Sigmoid colon (tissue), 7 donors: ENCODE measurements around the gene CKAP5. TPM values are rescaled to one million over a fixed set of nuclear protein-coding genes. Genes with fewer than 3 reads are reported as not detected.

Source experiments
- DNase-seq: peaks from one replicate; pipeline ENCODE4 v3.0.0-alpha.2; 2019
- H3K27ac ChIP-seq, 4 donors: fragments of 200-600 bp; sonication (generic); one replicate each; pipeline ENCODE4 v1.5.1; 2016 to 2019; ENCODE audit warnings: mild to moderate bottlenecking in 1 of 4
- H3K27me3 ChIP-seq, 3 donors: fragments of 200-600 bp; sonication (generic); one replicate each; pipeline ENCODE4 v1.5.1; 2019; ENCODE audit warnings: mild to moderate bottlenecking in 1 of 3
- H3K36me3 ChIP-seq, 4 donors: fragments of 200-600 bp; sonication (generic); one replicate each; pipeline ENCODE4 v1.5.1; 2016 to 2019
- H3K4me1 ChIP-seq, 4 donors: fragments of 200-600 bp; sonication (generic); one replicate each; pipeline ENCODE4 v1.5.1; 2017 to 2019
- H3K4me3 ChIP-seq, 4 donors: fragments of 200-600 bp; sonication (generic); one replicate each; pipeline ENCODE4 v1.5.1; 2017 to 2019; ENCODE audit warnings: mild to moderate bottlenecking in 2 of 4, moderate library complexity in 1 of 4
- H3K9me3 ChIP-seq, 4 donors: fragments of 200-600 bp in 3 of 4; sonication (generic) in 3 of 4; one replicate each; pipeline versions ENCODE4 v1.5.1 to v1.6.1; 2013 to 2019
- CTCF ChIP-seq, 4 experiments: fragments of 450-650 bp in 3 of 4; fragments of 200-600 bp in 1 of 4; IDR thresholded peaks; one replicate each; pipeline ENCODE4 v1.5.1; 2016 to 2019; ENCODE audit warnings: antibody characterized with exemption in 4 of 4, mild to moderate bottlenecking in 3 of 4, moderate library complexity in 2 of 4
- EP300 ChIP-seq, 4 donors: sonication (generic); formaldehyde crosslinking; IDR thresholded peaks; one replicate each; pipeline ENCODE4 v1.6.1; 2017; ENCODE audit warnings: antibody characterized with exemption in 4 of 4
- POLR2A ChIP-seq, 2 donors: fragments of 450-650 bp; IDR thresholded peaks; one replicate each; pipeline ENCODE4 v1.6.1; 2016; ENCODE audit warnings: antibody characterized with exemption in 2 of 2, mild to moderate bottlenecking in 2 of 2, moderate library complexity in 2 of 2
- POLR2AphosphoS5 ChIP-seq, 4 donors: sonication (generic); formaldehyde crosslinking; IDR thresholded peaks; one replicate each; pipeline ENCODE4 v1.6.1; 2017; ENCODE audit warnings: antibody characterized with exemption in 4 of 4
- WGBS, 2 donors: extraction: QIAGEN DNeasy Blood & Tissue Kit; methylation state at CpG; one replicate each; pipeline ENCODE4 v1.1.7; 2013; 5-methylcytosine and 5-hydroxymethylcytosine counted together
- intact Hi-C: fragments of 100-400 bp; cut with DNase I; formaldehyde crosslinking; loops from one replicate; pipeline ENCODE4 v1.15.1; 2023
- polyA plus RNA-seq, 3 donors: library from polyadenylated mRNA; stranded (reverse); fragments of 200-250 nt; gene quantifications; one replicate each; pipeline ENCODE4 v1.2.3, GENCODE V29; 2013
- total RNA-seq, 4 donors: library from RNA; depleted of rRNA; stranded (reverse); fragments of >200 nt; gene quantifications; one replicate each; pipeline ENCODE4 v1.1.0, GENCODE V29; 2016
- donor health status: healthy with polysubstance abuse.
- donor health status: Bipolar disorder and iron deficiency.
- donor health status: healthy.

The CKAP5 gene
- total and polyA plus RNA-seq, 7 donors, result 6.6 to 38.8 (median 27.3) TPM

- Histone ChIP-seq H3K27ac (no peak overlapping the region), H3K36me3 (no peaks in the 10 kb centered on the region), H3K4me1 (peaks cover 0 to 8% (median 0%) of the 10 kb centered on the region in 4 donors), H3K4me3 (no peak overlapping the region), H3K9me3 (no peaks in the 10 kb centered on the region), H3K27me3 (no peaks in the 10 kb centered on the region)
- intact Hi-C loops, result no loop called here
- no peak for DNase-seq
- TF ChIP-seq POLR2A (IDR thresholded peaks at IDR 0.05), result no peak
- no peak for TF ChIP-seq CTCF (IDR thresholded peaks at IDR 0.05)
- TF ChIP-seq EP300 (IDR thresholded peaks at IDR 0.05), result no peak
- TF ChIP-seq POLR2AphosphoS5 (IDR thresholded peaks at IDR 0.05), result no peak
Measured at GRCh38 chr11:46837860-46838259, 8.2 kb downstream of the CKAP5 start.

GRCh38 chr11:46836870-46837269 lies 9.2 kb downstream of the CKAP5 start:
- TF ChIP-seq POLR2AphosphoS5 (IDR thresholded peaks at IDR 0.05) (no peak), POLR2A (IDR thresholded peaks at IDR 0.05) (no peak), EP300 (IDR thresholded peaks at IDR 0.05) (no peak), CTCF (IDR thresholded peaks at IDR 0.05) (no peak)
- intact Hi-C loops, result no loop called here

GRCh38 chr11:46836431-46836830 lies 9.6 kb downstream of the CKAP5 start:
- H3K9me3 ChIP-seq, result no peaks in the 10 kb centered on the region
- 92 to 100% methylated on average over 1 of the region's 1 CpG for WGBS, 2 donors
- H3K36me3 ChIP-seq, result no peaks in the 10 kb centered on the region
- intact Hi-C loops, result no loop called here
- no peak for DNase-seq
- H3K27ac ChIP-seq, result no peak overlapping the region
- no peaks in the 10 kb centered on the region for H3K27me3 ChIP-seq
- H3K4me3 ChIP-seq, result no peak overlapping the region
- peaks cover 0 to 8% (median 0%) of the 10 kb centered on the region in 4 donors for H3K4me1 ChIP-seq
- no peak for TF ChIP-seq POLR2AphosphoS5 (IDR thresholded peaks at IDR 0.05)
- no peak for TF ChIP-seq EP300 (IDR thresholded peaks at IDR 0.05)
- no peak for TF ChIP-seq POLR2A (IDR thresholded peaks at IDR 0.05)
- TF ChIP-seq CTCF (IDR thresholded peaks at IDR 0.05), result no peak

More at GRCh38 chr11:46836870-46837269, 9.2 kb downstream of the CKAP5 start:
- H3K4me3 ChIP-seq, result no peak overlapping the region
- no peak for DNase-seq
- no peak overlapping the region for H3K27ac ChIP-seq
- no peaks in the 10 kb centered on the region for H3K36me3 ChIP-seq
- no peaks in the 10 kb centered on the region for H3K9me3 ChIP-seq
- H3K27me3 ChIP-seq, result no peaks in the 10 kb centered on the region
- H3K4me1 ChIP-seq, result peaks cover 0 to 8% (median 0%) of the 10 kb centered on the region in 4 donors

- WGBS, 2 donors, result 72 to 82% methylated on average over 3 of the region's 3 CpGs
- Histone ChIP-seq H3K27me3 (no peaks in the 10 kb centered on the region), H3K4me1 (peaks cover 0 to 8% (median 0%) of the 10 kb centered on the region in 4 donors), H3K9me3 (no peaks in the 10 kb centered on the region), H3K4me3 (no peak overlapping the region), H3K36me3 (no peaks in the 10 kb centered on the region), H3K27ac (no peak overlapping the region)
- intact Hi-C loops, result no loop called here
- no peak for DNase-seq
- no peak for TF ChIP-seq CTCF (IDR thresholded peaks at IDR 0.05)
- no peak for TF ChIP-seq EP300 (IDR thresholded peaks at IDR 0.05)
- TF ChIP-seq POLR2A (IDR thresholded peaks at IDR 0.05), result no peak
- TF ChIP-seq POLR2AphosphoS5 (IDR thresholded peaks at IDR 0.05), result no peak
Measured at GRCh38 chr11:46835897-46836296, 10.2 kb downstream of the CKAP5 start.

GRCh38 chr11:46834821-46835220 lies 11.3 kb downstream of the CKAP5 start:
- DNase-seq, result no peak
- Histone ChIP-seq H3K36me3 (no peaks in the 10 kb centered on the region), H3K9me3 (no peaks in the 10 kb centered on the region), H3K27me3 (no peaks in the 10 kb centered on the region), H3K4me1 (peaks cover 0 to 8% (median 0%) of the 10 kb centered on the region in 4 donors), H3K27ac (no peak overlapping the region), H3K4me3 (no peak overlapping the region)
- intact Hi-C loops, result no loop called here
- TF ChIP-seq POLR2AphosphoS5 (IDR thresholded peaks at IDR 0.05) (no peak), POLR2A (IDR thresholded peaks at IDR 0.05) (no peak), CTCF (IDR thresholded peaks at IDR 0.05) (no peak), EP300 (IDR thresholded peaks at IDR 0.05) (no peak)
- WGBS, 2 donors, result 73 to 92% methylated on average over 4 of the region's 4 CpGs
